Peyer's patch (tissue), 4 donors: ENCODE results near the gene SLC1A2.

ENCODE experiments used
- POLR2A ChIP-seq, 2 donors: fragments of 450-650 bp; IDR thresholded peaks; one replicate each; pipeline ENCODE4 v1.5.1; 2017; ENCODE audit warnings: antibody characterized with exemption in 2 of 2, mild to moderate bottlenecking in 2 of 2, moderate library complexity in 2 of 2
- TF ChIP-seq, protein P1 (sequence below), 6 experiments: fragments of 450-650 bp in 4 of 6; fragments of 200-600 bp in 2 of 6; sonication (generic) in 1 of 6; IDR thresholded peaks; one replicate each; pipeline ENCODE4 v1.5.1; 2017 to 2019; ENCODE audit warnings: antibody characterized with exemption in 6 of 6, mild to moderate bottlenecking in 3 of 6, moderate library complexity in 1 of 6

DNA sequence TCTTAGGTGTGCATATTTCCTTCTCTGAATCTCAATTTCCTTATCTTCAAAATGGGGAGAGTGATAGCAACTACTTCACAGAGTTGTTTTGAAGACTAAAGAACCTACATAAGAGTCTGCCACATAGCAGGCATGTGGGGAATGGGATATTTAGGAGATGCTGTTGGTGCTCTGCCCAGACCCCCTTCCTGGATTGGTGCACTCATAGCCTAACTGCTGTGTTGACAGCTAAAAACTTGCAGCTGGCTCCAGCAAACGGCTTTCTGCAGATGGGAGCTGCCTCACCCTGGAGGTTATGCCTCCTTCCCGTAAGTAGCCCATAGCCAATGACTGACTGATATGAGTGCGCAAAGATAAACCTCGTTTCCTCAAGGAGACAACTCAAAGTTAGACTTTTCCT is 174.3 kb downstream of the SLC1A2 start:
- TF ChIP-seq, protein P1, sequence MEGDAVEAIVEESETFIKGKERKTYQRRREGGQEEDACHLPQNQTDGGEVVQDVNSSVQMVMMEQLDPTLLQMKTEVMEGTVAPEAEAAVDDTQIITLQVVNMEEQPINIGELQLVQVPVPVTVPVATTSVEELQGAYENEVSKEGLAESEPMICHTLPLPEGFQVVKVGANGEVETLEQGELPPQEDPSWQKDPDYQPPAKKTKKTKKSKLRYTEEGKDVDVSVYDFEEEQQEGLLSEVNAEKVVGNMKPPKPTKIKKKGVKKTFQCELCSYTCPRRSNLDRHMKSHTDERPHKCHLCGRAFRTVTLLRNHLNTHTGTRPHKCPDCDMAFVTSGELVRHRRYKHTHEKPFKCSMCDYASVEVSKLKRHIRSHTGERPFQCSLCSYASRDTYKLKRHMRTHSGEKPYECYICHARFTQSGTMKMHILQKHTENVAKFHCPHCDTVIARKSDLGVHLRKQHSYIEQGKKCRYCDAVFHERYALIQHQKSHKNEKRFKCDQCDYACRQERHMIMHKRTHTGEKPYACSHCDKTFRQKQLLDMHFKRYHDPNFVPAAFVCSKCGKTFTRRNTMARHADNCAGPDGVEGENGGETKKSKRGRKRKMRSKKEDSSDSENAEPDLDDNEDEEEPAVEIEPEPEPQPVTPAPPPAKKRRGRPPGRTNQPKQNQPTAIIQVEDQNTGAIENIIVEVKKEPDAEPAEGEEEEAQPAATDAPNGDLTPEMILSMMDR (IDR thresholded peaks at IDR 0.05): no peak
- TF ChIP-seq POLR2A (IDR thresholded peaks at IDR 0.05): no peak
